ENCODE data around the gene GPR146. TPM values are rescaled to one million over a fixed set of nuclear protein-coding genes. Genes with fewer than 3 reads are reported as not detected.

GPR146 gene
- total RNA-seq, 1 experiment from 2014 or later = 0.95 TPM

DNA sequence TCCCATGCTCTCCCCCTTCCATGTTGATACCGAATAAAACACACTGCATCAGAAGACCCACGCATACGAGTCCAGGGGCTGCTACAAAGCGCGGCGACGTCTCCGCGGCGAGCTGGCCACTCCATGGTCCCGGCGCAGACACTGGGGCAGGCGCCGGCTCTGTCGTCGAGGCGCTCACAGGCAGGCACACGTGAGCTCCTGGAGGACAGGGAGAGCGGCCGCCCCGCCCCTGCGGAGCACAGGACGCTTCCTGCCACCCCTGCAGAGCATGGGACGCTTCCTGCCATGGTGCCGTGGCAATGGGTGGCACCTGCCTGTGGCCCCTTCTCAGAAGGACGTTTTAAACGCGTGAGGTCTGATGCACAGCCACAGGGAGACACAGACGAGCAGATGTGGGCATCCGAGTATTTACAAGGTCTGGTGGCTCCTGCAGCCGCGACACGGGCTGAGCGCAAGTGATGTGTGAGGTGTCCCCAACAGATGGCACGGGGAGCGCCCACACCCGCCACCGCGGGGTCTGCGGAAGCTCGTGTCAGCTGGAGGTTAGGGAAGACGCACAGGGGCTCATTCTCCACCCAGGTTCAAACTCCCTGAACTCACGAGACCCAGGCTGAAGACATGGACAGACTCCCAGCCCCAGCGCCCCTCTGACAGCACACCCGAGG, 21.4 kb upstream of the GPR146 start:
- Histone ChIP-seq H3K27me3 (replicated peaks; ENCODE audit: insufficient read depth, low read depth, low read length, poor library complexity) (no peaks in the 10 kb centered on the region), H3K36me3 (ENCODE audit: insufficient read depth, low read length, poor library complexity, severe bottlenecking) (peaks cover 18% of the 10 kb centered on the region), H3K4me3 (ENCODE audit: low read depth, low read length, poor library complexity, severe bottlenecking) (no peak overlapping the region), H3K27ac (ENCODE audit: low read depth, low read length, poor library complexity, severe bottlenecking) (no peak overlapping the region), H3K4me1 (ENCODE audit: insufficient read depth, low read length, poor library complexity, severe bottlenecking) (peaks cover 8% of the 10 kb centered on the region), H3K9me3 (ENCODE audit: low read depth, low read length, poor library complexity, severe bottlenecking) (no peaks in the 10 kb centered on the region)
- intact Hi-C loops (cut with micrococcal nuclease; ENCODE audit: unreplicated experiment) = no loop called here
- BruUV-seq (replicated peaks) = no TSS peak
- ChIA-PET CTCF (no interaction called here), POLR2A (ENCODE audit: low non-redundant PET) (no interaction called here)
- TF ChIP-seq, protein P1, sequence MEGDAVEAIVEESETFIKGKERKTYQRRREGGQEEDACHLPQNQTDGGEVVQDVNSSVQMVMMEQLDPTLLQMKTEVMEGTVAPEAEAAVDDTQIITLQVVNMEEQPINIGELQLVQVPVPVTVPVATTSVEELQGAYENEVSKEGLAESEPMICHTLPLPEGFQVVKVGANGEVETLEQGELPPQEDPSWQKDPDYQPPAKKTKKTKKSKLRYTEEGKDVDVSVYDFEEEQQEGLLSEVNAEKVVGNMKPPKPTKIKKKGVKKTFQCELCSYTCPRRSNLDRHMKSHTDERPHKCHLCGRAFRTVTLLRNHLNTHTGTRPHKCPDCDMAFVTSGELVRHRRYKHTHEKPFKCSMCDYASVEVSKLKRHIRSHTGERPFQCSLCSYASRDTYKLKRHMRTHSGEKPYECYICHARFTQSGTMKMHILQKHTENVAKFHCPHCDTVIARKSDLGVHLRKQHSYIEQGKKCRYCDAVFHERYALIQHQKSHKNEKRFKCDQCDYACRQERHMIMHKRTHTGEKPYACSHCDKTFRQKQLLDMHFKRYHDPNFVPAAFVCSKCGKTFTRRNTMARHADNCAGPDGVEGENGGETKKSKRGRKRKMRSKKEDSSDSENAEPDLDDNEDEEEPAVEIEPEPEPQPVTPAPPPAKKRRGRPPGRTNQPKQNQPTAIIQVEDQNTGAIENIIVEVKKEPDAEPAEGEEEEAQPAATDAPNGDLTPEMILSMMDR (conservative IDR thresholded peaks at IDR 0.05; ENCODE audit: low read depth, low read length) = no peak
- no peak for TF ChIP-seq EZH2 (IDR thresholded peaks at IDR 0.05; ENCODE audit: borderline replicate concordance, low read depth, low read length, poor library complexity, severe bottlenecking)
- DNase-seq (ENCODE audit: low spot score) = no peak

DNA sequence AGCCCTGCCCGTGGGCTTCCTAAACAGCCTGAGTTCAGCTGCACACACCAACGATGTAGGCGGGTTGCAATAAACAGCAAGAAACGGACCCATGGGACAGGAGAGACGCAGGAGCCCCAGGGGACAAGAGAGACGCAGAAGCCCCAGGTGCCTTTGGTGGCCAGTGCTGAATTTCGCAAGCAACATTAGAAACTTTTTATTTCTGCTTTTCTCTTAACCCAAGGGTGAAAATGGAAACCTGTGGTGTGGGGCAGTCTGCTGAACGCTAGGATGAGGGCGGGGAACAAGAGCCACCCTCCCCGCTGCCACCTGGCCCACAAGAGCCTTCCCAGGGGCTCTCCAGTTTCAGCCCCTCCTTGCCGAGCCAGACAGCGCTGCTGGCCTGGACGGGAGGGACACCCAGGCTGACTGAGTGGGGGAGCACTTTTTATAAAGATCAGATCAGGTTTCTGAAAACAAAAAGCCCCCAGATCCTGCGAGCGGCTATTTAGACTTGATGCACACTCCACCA, 20.0 kb upstream of the GPR146 start:
- Histone ChIP-seq H3K36me3 (ENCODE audit: insufficient read depth, low read length, poor library complexity, severe bottlenecking) (peaks cover 15% of the 10 kb centered on the region), H3K27me3 (replicated peaks; ENCODE audit: insufficient read depth, low read depth, low read length, poor library complexity) (no peaks in the 10 kb centered on the region), H3K9me3 (ENCODE audit: low read depth, low read length, poor library complexity, severe bottlenecking) (no peaks in the 10 kb centered on the region), H3K27ac (ENCODE audit: low read depth, low read length, poor library complexity, severe bottlenecking) (peak overlapping the region; percentile 24), H3K4me1 (ENCODE audit: insufficient read depth, low read length, poor library complexity, severe bottlenecking) (peaks cover 17% of the 10 kb centered on the region), H3K4me3 (ENCODE audit: low read depth, low read length, poor library complexity, severe bottlenecking) (no peak overlapping the region)
- TF ChIP-seq, protein P1 (conservative IDR thresholded peaks at IDR 0.05; ENCODE audit: low read depth, low read length) = no peak
- no peak for TF ChIP-seq EZH2 (IDR thresholded peaks at IDR 0.05; ENCODE audit: borderline replicate concordance, low read depth, low read length, poor library complexity, severe bottlenecking)
- ChIA-PET POLR2A (ENCODE audit: low non-redundant PET) (no interaction called here), CTCF (interaction anchor here (1.1 kb wide), 1 partner anchor 152 kb away, joined by 3 read pairs; no protein-coding TSS in a partner anchor)
- no TSS peak for BruUV-seq (replicated peaks)
- intact Hi-C loops (cut with micrococcal nuclease; ENCODE audit: unreplicated experiment) = no loop called here
- DNase-seq (ENCODE audit: low spot score) = no peak

DNA sequence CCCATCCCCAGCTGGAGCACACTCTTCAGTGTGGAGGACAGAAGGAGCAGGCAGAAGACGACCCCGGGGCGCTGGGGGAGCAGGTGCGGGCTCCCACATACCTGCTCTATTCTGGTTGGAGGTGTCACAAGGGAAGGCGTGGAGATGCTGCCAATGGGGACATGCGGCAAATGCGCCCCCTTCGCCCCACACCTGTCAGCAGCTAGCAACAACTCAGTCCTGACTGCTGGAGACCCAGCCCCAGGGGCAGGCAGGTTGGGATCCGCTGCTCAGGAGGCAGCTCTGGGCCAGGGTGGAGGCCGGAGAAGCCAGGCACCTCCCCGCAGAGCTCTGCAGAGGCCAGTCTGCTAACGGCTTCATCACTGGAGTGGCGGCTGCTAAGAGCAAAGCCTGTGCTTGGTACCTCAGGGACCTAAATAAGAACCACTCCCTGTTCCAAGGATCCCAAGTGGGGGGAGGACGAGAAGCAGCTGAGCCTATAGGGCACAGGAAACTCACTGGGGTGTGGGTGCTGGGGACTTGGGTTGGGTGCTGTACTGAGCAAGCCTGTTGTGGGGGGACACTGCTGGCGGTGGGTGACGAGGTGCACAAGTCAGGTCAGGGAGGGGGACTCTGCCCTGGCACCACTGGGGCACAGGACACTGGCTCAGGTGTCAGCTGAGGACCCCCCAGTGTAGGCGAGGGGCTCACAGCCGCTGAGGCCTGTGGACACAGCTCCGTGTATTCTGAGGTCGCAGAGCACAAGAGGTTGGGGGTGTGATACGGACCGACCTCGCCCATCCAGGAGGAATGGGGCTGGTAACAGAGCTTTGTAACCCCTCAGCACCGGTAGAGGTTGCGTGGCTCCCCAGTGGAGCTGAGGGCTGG, 19.2 kb upstream of the GPR146 start:
- Histone ChIP-seq H3K9me3 (ENCODE audit: low read depth, low read length, poor library complexity, severe bottlenecking) (no peaks in the 10 kb centered on the region), H3K27ac (ENCODE audit: low read depth, low read length, poor library complexity, severe bottlenecking) (no peak overlapping the region), H3K36me3 (ENCODE audit: insufficient read depth, low read length, poor library complexity, severe bottlenecking) (peaks cover 15% of the 10 kb centered on the region), H3K4me1 (ENCODE audit: insufficient read depth, low read length, poor library complexity, severe bottlenecking) (peaks cover 18% of the 10 kb centered on the region), H3K27me3 (replicated peaks; ENCODE audit: insufficient read depth, low read depth, low read length, poor library complexity) (no peaks in the 10 kb centered on the region), H3K4me3 (ENCODE audit: low read depth, low read length, poor library complexity, severe bottlenecking) (no peak overlapping the region)
- TF ChIP-seq, protein P1 (conservative IDR thresholded peaks at IDR 0.05; ENCODE audit: low read depth, low read length) = no peak
- no peak for TF ChIP-seq EZH2 (IDR thresholded peaks at IDR 0.05; ENCODE audit: borderline replicate concordance, low read depth, low read length, poor library complexity, severe bottlenecking)
- ChIA-PET POLR2A (ENCODE audit: low non-redundant PET) (no interaction called here), CTCF (interaction anchor here (1.1 kb wide), 1 partner anchor 152 kb away, joined by 3 read pairs; no protein-coding TSS in a partner anchor)
- intact Hi-C loops (cut with micrococcal nuclease; ENCODE audit: unreplicated experiment) = no loop called here
- DNase-seq (ENCODE audit: low spot score) = no peak
- no TSS peak for BruUV-seq (replicated peaks)

Measured in A673 (cell line).